Measurements from ENCODE around the gene RSF1. TPM values are rescaled to one million over a fixed set of nuclear protein-coding genes. Genes with fewer than 3 reads are reported as not detected.

Gene RSF1
- total and polyA plus RNA-seq, 8 donors = 5.6 to 34.3 (median 22.9) TPM

GRCh38 chr11:77611921-77612320 lies 208.6 kb downstream of the RSF1 start:
- H3K9me3 ChIP-seq = no peaks in the 10 kb centered on the region
- H3K4me1 ChIP-seq = no peaks in the 10 kb centered on the region
- H3K27ac ChIP-seq = no peak overlapping the region
- no peak for DNase-seq
- no peak for TF ChIP-seq CTCF (IDR thresholded peaks at IDR 0.05)
- H3K4me3 ChIP-seq = no peak overlapping the region
- FAIRE-seq = no peak
- no peaks in the 10 kb centered on the region for H3K27me3 ChIP-seq
- H3K36me3 ChIP-seq = peaks cover 0 to 15% (median 10%) of the 10 kb centered on the region in 3 donors
- intact Hi-C loops (cut with DNase I) = no loop called here
- no peak for ATAC-seq

Other genes starting within 250 kb of the RSF1 start
- 1 to 10 TPM in 3 of 6 donors, under 1 TPM in 3; 0.41 to 2.3 (median 1.2) TPM for gene AQP11, start 230.8 kb downstream of the RSF1 start, total RNA-seq
- gene AQP11, start 230.8 kb downstream of the RSF1 start, polyA plus RNA-seq = under 1 TPM; 0.53 to 0.99 TPM
- 10 to 100 TPM; 47.6 to 65.8 (median 54.9) TPM for gene CLNS1A, start 182.9 kb downstream of the RSF1 start, total RNA-seq
- gene CLNS1A, start 182.9 kb downstream of the RSF1 start, polyA plus RNA-seq = 10 to 100 TPM; 31.1 to 46.7 TPM
- 10 to 100 TPM in 5 of 6 donors, 1 to 10 TPM in 1; 9.0 to 17.8 (median 10.9) TPM for gene AAMDC, start 422 bp upstream of the RSF1 start, total RNA-seq
- 10 to 100 TPM; 26.0 to 43.6 TPM for gene AAMDC, start 422 bp upstream of the RSF1 start, polyA plus RNA-seq
- 10 to 100 TPM; 15.9 to 26.8 (median 17.9) TPM for gene INTS4, start 173.9 kb upstream of the RSF1 start, total RNA-seq
- gene INTS4, start 173.9 kb upstream of the RSF1 start, polyA plus RNA-seq = 10 to 100 TPM; 17.8 to 27.1 TPM
- 10 to 100 TPM; 11.9 to 20.7 (median 13.9) TPM for gene KCTD14, start 202.6 kb upstream of the RSF1 start, total RNA-seq
- gene KCTD14, start 202.6 kb upstream of the RSF1 start, polyA plus RNA-seq = 1 to 10 TPM; 7.0 to 8.2 TPM
- 1 to 10 TPM in 2 of 6 donors, not detected in 4; 4.5 to 9.2 TPM for gene THRSP, start 243.1 kb upstream of the RSF1 start, total RNA-seq
- 1 to 10 TPM in 1 of 2 donors, under 1 TPM in 1; 0.63 to 3.3 TPM for gene THRSP, start 243.1 kb upstream of the RSF1 start, polyA plus RNA-seq

All from pancreas (tissue), 10 donors.